H1 (cell line): Measurements from ENCODE around the gene CASZ1. TPM values are rescaled to one million over a fixed set of nuclear protein-coding genes. Genes with fewer than 3 reads are reported as not detected.

Experiments
- CTCF ChIA-PET: fragments of 300-600 bp; sonication (Branson Sonifier 250); formaldehyde crosslinking; loops from one replicate; lab custom pipeline; 2021; ENCODE audit not compliant: partially characterized antibody; lab: Charles Lee
- POLR2A ChIA-PET: fragments of 300-600 bp; sonication (Branson Sonifier 250); formaldehyde crosslinking; loops from one replicate; lab custom pipeline; 2021; ENCODE audit warnings: inconsistent platforms; ENCODE audit not compliant: partially characterized antibody; lab: Charles Lee
- DNase-seq, 2 experiments: peaks; one replicate each; pipeline versions ENCODE4 v3.0.0 to v3.0.0-alpha.2; 2010 to 2022; ENCODE audit warnings: low spot score in 2 of 2, low read depth in 1 of 2, mixed read lengths in 1 of 2
- FAIRE-seq: peaks from 2 replicates; lab custom pipeline; 2011; peaks lifted over from hg19 to GRCh38; lab: Jason Lieb, UNC
- H2AFZ ChIP-seq: 2 replicates; pipeline ENCODE4 v1.8.1; 2012; ENCODE audit warnings: low read length, inconsistent platforms
- H2AK5ac ChIP-seq: 2 replicates; pipeline ENCODE4 v1.6.1; 2013; ENCODE audit warnings: low read depth, low read length
- H2BK120ac ChIP-seq: replicated peaks from 2 replicates; pipeline ENCODE3; 2013; ENCODE audit warnings: low read depth, low read length, inconsistent platforms
- H2BK12ac ChIP-seq: 2 replicates; pipeline ENCODE4 v1.6.1; 2013; ENCODE audit warnings: low read depth, low read length
- H2BK15ac ChIP-seq: 2 replicates; pipeline ENCODE4 v1.6.1; 2013; ENCODE audit warnings: low read length
- H2BK20ac ChIP-seq: 2 replicates; pipeline ENCODE4 v1.6.1; 2013; ENCODE audit warnings: low read length
- H2BK5ac ChIP-seq: 2 replicates; pipeline ENCODE4 v1.6.1; 2013; ENCODE audit warnings: low read depth, low read length
- H3K14ac ChIP-seq: 2 replicates; pipeline ENCODE4 v1.6.1; 2013; ENCODE audit warnings: inconsistent platforms; ENCODE audit not compliant: insufficient read length
- H3K18ac ChIP-seq: 2 replicates; pipeline ENCODE4 v1.6.1; 2013; ENCODE audit warnings: low read length; ENCODE audit errors: extremely low read depth
- H3K23ac ChIP-seq: 2 replicates; pipeline ENCODE4 v1.6.1; 2013; ENCODE audit warnings: inconsistent platforms; ENCODE audit not compliant: insufficient read length
- H3K23me2 ChIP-seq: 2 replicates; pipeline ENCODE4 v1.6.1; 2013; ENCODE audit warnings: low read depth, low read length
- H3K27ac ChIP-seq: 2 replicates; pipeline ENCODE4 v1.6.1; 2011; ENCODE audit warnings: low read depth, low read length, inconsistent platforms
- H3K27me3 ChIP-seq, 4 experiments: replicated peaks in 1 of 4; 1 replicate in 1 of 4; 2 replicates in 3 of 4; pipeline versions ENCODE4 v1.6.1 to v1.8.1; 2011 to 2013; ENCODE audit warnings: low read length in 3 of 4, mild to moderate bottlenecking in 3 of 4, inconsistent platforms in 2 of 4, mixed read lengths in 2 of 4, moderate library complexity in 1 of 4; ENCODE audit not compliant: control insufficient read depth in 3 of 4, insufficient read depth in 3 of 4; ENCODE audit errors: extremely low read depth in 1 of 4
- H3K36me3 ChIP-seq, 4 experiments: 2 replicates each; pipeline versions ENCODE4 v1.6.1 to v1.8.1; 2011 to 2013; ENCODE audit warnings: mild to moderate bottlenecking in 4 of 4, low read length in 3 of 4, moderate library complexity in 2 of 4, control low read depth in 1 of 4, inconsistent platforms in 1 of 4; ENCODE audit not compliant: insufficient read depth in 4 of 4, control insufficient read depth in 2 of 4
- H3K4ac ChIP-seq: replicated peaks from 2 replicates; pipeline ENCODE3; 2013; ENCODE audit warnings: low read length, low read depth, mixed read lengths, inconsistent platforms; ENCODE audit not compliant: insufficient read length
- H3K4me1 ChIP-seq, 4 experiments: replicated peaks in 1 of 4; 1 replicate in 1 of 4; 2 replicates in 3 of 4; pipeline versions ENCODE4 v1.6.1 to v1.8.1; 2011 to 2013; ENCODE audit warnings: low read length in 3 of 4, inconsistent platforms in 2 of 4, mixed read lengths in 1 of 4; ENCODE audit not compliant: insufficient read depth in 4 of 4, control insufficient read depth in 3 of 4
- H3K4me2 ChIP-seq, 2 experiments: 2 replicates each; pipeline versions ENCODE4 v1.6.1 to v1.8.1; 2011 to 2013; ENCODE audit warnings: low read depth in 2 of 2, low read length in 2 of 2, control low read depth in 1 of 2, inconsistent platforms in 1 of 2, mild to moderate bottlenecking in 1 of 2; ENCODE audit not compliant: insufficient read depth in 1 of 2
- H3K4me3 ChIP-seq, 4 experiments: fragments of 200-600, 300-600 bp in 1 of 4; sonication (generic), shearing (Covaris generic), sonication (Bioruptor Twin) in 1 of 4; 2 replicates each; pipeline versions ENCODE4 v1.5.1 to v1.8.1; 2011 to 2016; ENCODE audit warnings: low read length in 4 of 4, low read depth in 3 of 4, control low read depth in 2 of 4, inconsistent platforms in 2 of 4, mild to moderate bottlenecking in 2 of 4, mixed read lengths in 1 of 4, moderate library complexity in 1 of 4; ENCODE audit not compliant: insufficient read depth in 2 of 4; ENCODE audit errors: extremely low read depth in 1 of 4
- H3K56ac ChIP-seq: replicated peaks from 2 replicates; pipeline ENCODE3; 2013; ENCODE audit warnings: low read depth, mild to moderate bottlenecking, mixed read lengths, low read length, inconsistent platforms; ENCODE audit not compliant: insufficient read length
- H3K79me1 ChIP-seq: 2 replicates; pipeline ENCODE4 v1.6.1; 2013; ENCODE audit warnings: low read depth, low read length, control low read depth
- H3K79me2 ChIP-seq, 2 experiments: 2 replicates each; pipeline versions ENCODE4 v1.6.1 to v1.8.1; 2012 to 2013; ENCODE audit warnings: low read length in 2 of 2, mild to moderate bottlenecking in 2 of 2, inconsistent platforms in 1 of 2; ENCODE audit not compliant: insufficient read depth in 2 of 2, control insufficient read depth in 1 of 2
- H3K9ac ChIP-seq, 4 experiments: replicated peaks in 1 of 4; 1 replicate in 1 of 4; 2 replicates in 3 of 4; pipeline versions ENCODE4 v1.6.1 to v1.8.1; 2011 to 2013; ENCODE audit warnings: low read depth in 3 of 4, low read length in 3 of 4, control low read depth in 2 of 4, mild to moderate bottlenecking in 2 of 4, moderate library complexity in 2 of 4, inconsistent platforms in 1 of 4; ENCODE audit errors: extremely low read depth in 1 of 4
- H3K9me3 ChIP-seq, 2 experiments: 2 replicates each; pipeline versions ENCODE4 v1.6.1 to v1.8.1; 2012 to 2013; ENCODE audit warnings: mild to moderate bottlenecking in 2 of 2, moderate library complexity in 2 of 2, control low read depth in 1 of 2, inconsistent platforms in 1 of 2, low read depth in 1 of 2, low read length in 1 of 2, mixed read lengths in 1 of 2; ENCODE audit not compliant: insufficient read depth in 2 of 2
- H4K20me1 ChIP-seq, 2 experiments: replicated peaks in 1 of 2; 2 replicates each; pipeline versions ENCODE3 to v1.8.1; 2011 to 2013; ENCODE audit warnings: inconsistent platforms in 2 of 2, low read length in 2 of 2, mild to moderate bottlenecking in 1 of 2; ENCODE audit not compliant: insufficient read depth in 2 of 2, control insufficient read depth in 1 of 2
- H4K5ac ChIP-seq: 2 replicates; pipeline ENCODE4 v1.6.1; 2013; ENCODE audit warnings: low read length, low read depth, mixed read lengths, inconsistent platforms; ENCODE audit not compliant: insufficient read length
- H4K8ac ChIP-seq: 2 replicates; pipeline ENCODE4 v1.8.0; 2013; ENCODE audit warnings: mild to moderate bottlenecking, moderate library complexity, low read length, inconsistent platforms; ENCODE audit not compliant: insufficient read depth; ENCODE audit errors: extremely low read depth
- H4K91ac ChIP-seq: replicated peaks from 2 replicates; pipeline ENCODE3; 2013; ENCODE audit warnings: low read length, mixed read lengths, inconsistent platforms; ENCODE audit not compliant: insufficient read length
- BACH1 ChIP-seq: IDR thresholded peaks from 2 replicates; pipeline ENCODE4 v1.6.1; 2012; ENCODE audit warnings: low read length, improper control_type of control experiment
- BCL11A ChIP-seq, 2 experiments: IDR thresholded peaks; one replicate each; pipeline ENCODE4 v1.6.1; 2011; ENCODE audit warnings: low read depth in 2 of 2, low read length in 2 of 2, mild to moderate bottlenecking in 2 of 2
- CBX8 ChIP-seq: fragments of 300-800, 300-1000 bp; sonication (generic); IDR thresholded peaks from 2 replicates; pipeline ENCODE4 v1.7.1; 2016; ENCODE audit warnings: low read depth, low read length, borderline replicate concordance
- CEBPB ChIP-seq: IDR thresholded peaks from 2 replicates; pipeline ENCODE4 v1.6.1; 2012; ENCODE audit warnings: low read depth, low read length
- HDAC6 ChIP-seq: IDR thresholded peaks from one replicate; pipeline ENCODE4 v1.7.1; 2012; ENCODE audit warnings: low read depth, mild to moderate bottlenecking, inconsistent platforms, low read length, moderate library complexity
- POU5F1 ChIP-seq: IDR thresholded peaks from 2 replicates; pipeline ENCODE4 v1.6.1; 2011; ENCODE audit warnings: low read depth, mild to moderate bottlenecking, low read length, moderate library complexity
- RXRA ChIP-seq: IDR thresholded peaks from 2 replicates; pipeline ENCODE4 v1.6.1; 2011; ENCODE audit warnings: low read depth, mild to moderate bottlenecking, low read length, moderate library complexity; ENCODE audit not compliant: insufficient read depth
- SP4 ChIP-seq: IDR thresholded peaks from 2 replicates; pipeline ENCODE4 v1.6.1; 2012; ENCODE audit warnings: low read length, inconsistent platforms
- WGBS, 2 experiments: shearing (Covaris generic) in 1 of 2; methylation state at CpG; one replicate each; pipeline versions ENCODE4 v1.1.6 to v1.1.7; 2013 to 2015; ENCODE audit warnings: low lambda C conversion rate in 2 of 2, mixed read lengths in 2 of 2, inconsistent platforms in 1 of 2, low coverage in 1 of 2, missing lambda C conversion rate in 1 of 2; ENCODE audit not compliant: insufficient replicate concordance in 2 of 2, insufficient coverage in 1 of 2, insufficient read length in 1 of 2; ENCODE audit errors: extremely low coverage in 1 of 2, missing lambda C conversion rate in 1 of 2; 5-methylcytosine and 5-hydroxymethylcytosine counted together
- polyA plus RNA-seq, 7 experiments: library from polyadenylated mRNA; depleted of rRNA in 3 of 7; stranded (reverse) in 5 of 7; unstranded in 2 of 7; fragments of >200 nt in 5 of 7; fragments of 200-250 nt in 2 of 7; gene quantifications; 1 replicate in 5 of 7; 2 replicates in 1 of 7; 4 replicates in 1 of 7; pipeline versions ENCODE4 v1.2.1 to v1.2.3, GENCODE V29; 2011 to 2013; ENCODE audit warnings: missing spikeins in 2 of 7, mixed read lengths in 2 of 7
- total RNA-seq: library from RNA; stranded (reverse); fragmentation: NEBNext Ultra II Directional; extraction: Animal tissue kit (Norgen Biotek cat#: 25700); gene quantifications from 2 replicates; pipeline ENCODE4 v1.2.1, GENCODE V29; 2021

Gene CASZ1
- total and polyA plus RNA-seq, 2 of the 8 experiments (the other 6 are each of a cell fraction or from before 2014, with no cell fraction given): 4.4 to 7.7 TPM

DNA sequence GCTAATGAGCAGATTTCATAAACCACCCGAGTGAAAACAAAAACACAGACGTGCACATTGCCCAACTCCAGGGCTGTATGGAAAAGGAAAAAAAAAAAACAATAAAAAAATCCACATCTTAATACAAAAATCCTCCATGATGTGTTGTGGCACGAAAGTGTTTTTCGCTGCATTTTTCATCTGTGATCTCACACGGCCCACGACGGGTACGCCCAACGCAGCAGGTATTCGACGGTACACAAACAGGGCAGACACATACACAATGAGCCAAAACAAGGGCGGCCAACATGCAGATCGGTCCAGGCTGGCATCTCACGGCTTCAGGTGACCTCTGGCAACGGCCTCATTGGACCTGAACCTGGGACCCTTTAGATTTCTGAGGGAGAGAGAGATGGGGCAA lies 31.1 kb downstream of the CASZ1 start:
- Histone ChIP-seq H3K4me1 (peaks cover 0 to 6% (median 1%) of the 10 kb centered on the region in 4 experiments; a peak in 3 of 7 replicates), H3K4ac (no peak overlapping the region), H2AFZ (no peak overlapping the region), H3K27me3 (no peaks in the 10 kb centered on the region), H2BK120ac (no peak overlapping the region), H3K4me2 (no peak overlapping the region), H3K9ac (no peak overlapping the region), H4K91ac (no peak overlapping the region), H2BK5ac (no peak overlapping the region; the same call in 1 of the 2 replicates), H3K9me3 (no peaks in the 10 kb centered on the region), H4K5ac (no peak overlapping the region), H4K8ac (no peak overlapping the region), H3K79me1 (no peaks in the 10 kb centered on the region), H3K18ac (no peak overlapping the region), H2BK12ac (no peak overlapping the region), H3K36me3 (no peaks in the 10 kb centered on the region), H3K79me2 (no peaks in the 10 kb centered on the region), H3K27ac (no peak overlapping the region), H3K14ac (no peak overlapping the region), H3K23me2 (no peaks in the 10 kb centered on the region), H4K20me1 (peaks cover 0 to 2% of the 10 kb centered on the region in 2 experiments), H3K23ac (no peak overlapping the region), H3K56ac (no peak overlapping the region), H2BK20ac (no peak overlapping the region), H2AK5ac (peak overlapping the region; percentile 56; the same call in 1 of the 2 replicates), H3K4me3 (no peak overlapping the region), H2BK15ac (no peak overlapping the region)
- 86% methylated on average over 15 of the region's 15 CpGs; no CpG with 5 or more reads in 1 of the 2 experiments for WGBS, 2 experiments
- ChIA-PET POLR2A (no interaction called here), CTCF (no interaction called here)
- TF ChIP-seq POU5F1 (no peak), SP4 (no peak), CEBPB (no peak), BCL11A (IDR thresholded peaks at IDR 0.05; ENCODE audit: low read depth in 2 of 2, low read length in 2 of 2) (no peak), HDAC6 (no peak), CBX8 (no peak), BACH1 (no peak), RXRA (no peak)
- FAIRE-seq (no peak), DNase-seq (no peak)
